Glutamatergic neuron (in vitro differentiated cells): ENCODE results near the gene GADD45GIP1. TPM values are rescaled to one million over a fixed set of nuclear protein-coding genes. Genes with fewer than 3 reads are reported as not detected.

Experiments
- DNase-seq: peaks from one replicate; pipeline ENCODE4 v3.0.0; 2022
- H3K27ac Mint-ChIP-seq: one replicate; pipeline ENCODE4 v1.8.0; 2020; ENCODE audit warnings: mild to moderate bottlenecking, mixed read lengths, inconsistent platforms; ENCODE audit not compliant: unreplicated experiment
- H3K27me3 Mint-ChIP-seq: one replicate; pipeline ENCODE4 v1.8.0; 2020; ENCODE audit warnings: mild to moderate bottlenecking, moderate library complexity, mixed read lengths, inconsistent platforms; ENCODE audit not compliant: unreplicated experiment
- H3K36me3 Mint-ChIP-seq: one replicate; pipeline ENCODE4 v1.8.0; 2020; ENCODE audit warnings: mild to moderate bottlenecking, mixed read lengths, inconsistent platforms; ENCODE audit not compliant: unreplicated experiment
- H3K4me1 Mint-ChIP-seq: one replicate; pipeline ENCODE4 v1.8.0; 2020; ENCODE audit warnings: mild to moderate bottlenecking, low read depth, mixed read lengths, inconsistent platforms; ENCODE audit not compliant: unreplicated experiment
- H3K4me3 Mint-ChIP-seq: one replicate; pipeline ENCODE4 v1.8.0; 2020; ENCODE audit warnings: mild to moderate bottlenecking, mixed read lengths, inconsistent platforms; ENCODE audit not compliant: unreplicated experiment
- H3K9me3 Mint-ChIP-seq: one replicate; pipeline ENCODE4 v1.8.0; 2020; ENCODE audit warnings: mild to moderate bottlenecking, moderate library complexity, mixed read lengths, inconsistent platforms; ENCODE audit not compliant: unreplicated experiment
- total RNA-seq: library from RNA; stranded (reverse); fragmentation: NEBNext Ultra II Directional; extraction: Animal tissue kit (Norgen Biotek cat#: 25700); gene quantifications from one replicate; pipeline ENCODE4 v1.2.1, GENCODE V29; 2021; ENCODE audit not compliant: unreplicated experiment
- TF ChIP-seq, protein P1 (sequence below): fragments of 200-600 bp; sonication (generic); IDR thresholded peaks from one replicate; pipeline ENCODE4 v1.5.0; 2021; ENCODE audit not compliant: partially characterized antibody, unreplicated experiment

Gene GADD45GIP1
- total RNA-seq, 1 donor from 2014 or later: 28.8 TPM

DNA sequence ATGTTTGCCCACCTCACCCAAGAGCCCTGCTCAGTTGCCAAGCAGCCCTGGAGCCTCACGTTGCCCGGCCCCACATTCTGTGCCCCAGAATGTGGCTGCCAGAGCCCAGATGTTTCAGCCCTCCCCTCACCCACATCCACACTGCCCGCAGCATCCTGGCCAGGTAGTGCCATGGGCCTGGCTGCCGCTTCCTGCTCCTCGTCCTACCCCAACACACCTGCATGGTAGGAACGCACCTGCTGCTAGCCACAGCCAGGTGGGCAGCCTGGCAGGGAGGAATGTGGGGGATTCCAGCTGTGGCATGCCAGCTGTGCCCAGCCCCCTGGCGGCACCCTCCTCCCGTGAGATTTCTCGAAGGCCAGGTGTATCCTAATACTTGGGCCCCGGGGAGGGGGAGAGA is 30.8 kb upstream of the GADD45GIP1 start:
- Mint-ChIP-seq H3K36me3 (peaks cover 5% of the 10 kb centered on the region), H3K4me1 (peaks cover 10% of the 10 kb centered on the region), H3K27ac (no peak overlapping the region), H3K27me3 (peaks cover 14% of the 10 kb centered on the region), H3K9me3 (peaks cover 6% of the 10 kb centered on the region), H3K4me3 (no peak overlapping the region)
- TF ChIP-seq, protein P1, sequence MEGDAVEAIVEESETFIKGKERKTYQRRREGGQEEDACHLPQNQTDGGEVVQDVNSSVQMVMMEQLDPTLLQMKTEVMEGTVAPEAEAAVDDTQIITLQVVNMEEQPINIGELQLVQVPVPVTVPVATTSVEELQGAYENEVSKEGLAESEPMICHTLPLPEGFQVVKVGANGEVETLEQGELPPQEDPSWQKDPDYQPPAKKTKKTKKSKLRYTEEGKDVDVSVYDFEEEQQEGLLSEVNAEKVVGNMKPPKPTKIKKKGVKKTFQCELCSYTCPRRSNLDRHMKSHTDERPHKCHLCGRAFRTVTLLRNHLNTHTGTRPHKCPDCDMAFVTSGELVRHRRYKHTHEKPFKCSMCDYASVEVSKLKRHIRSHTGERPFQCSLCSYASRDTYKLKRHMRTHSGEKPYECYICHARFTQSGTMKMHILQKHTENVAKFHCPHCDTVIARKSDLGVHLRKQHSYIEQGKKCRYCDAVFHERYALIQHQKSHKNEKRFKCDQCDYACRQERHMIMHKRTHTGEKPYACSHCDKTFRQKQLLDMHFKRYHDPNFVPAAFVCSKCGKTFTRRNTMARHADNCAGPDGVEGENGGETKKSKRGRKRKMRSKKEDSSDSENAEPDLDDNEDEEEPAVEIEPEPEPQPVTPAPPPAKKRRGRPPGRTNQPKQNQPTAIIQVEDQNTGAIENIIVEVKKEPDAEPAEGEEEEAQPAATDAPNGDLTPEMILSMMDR: no peak
- no peak for DNase-seq

DNA sequence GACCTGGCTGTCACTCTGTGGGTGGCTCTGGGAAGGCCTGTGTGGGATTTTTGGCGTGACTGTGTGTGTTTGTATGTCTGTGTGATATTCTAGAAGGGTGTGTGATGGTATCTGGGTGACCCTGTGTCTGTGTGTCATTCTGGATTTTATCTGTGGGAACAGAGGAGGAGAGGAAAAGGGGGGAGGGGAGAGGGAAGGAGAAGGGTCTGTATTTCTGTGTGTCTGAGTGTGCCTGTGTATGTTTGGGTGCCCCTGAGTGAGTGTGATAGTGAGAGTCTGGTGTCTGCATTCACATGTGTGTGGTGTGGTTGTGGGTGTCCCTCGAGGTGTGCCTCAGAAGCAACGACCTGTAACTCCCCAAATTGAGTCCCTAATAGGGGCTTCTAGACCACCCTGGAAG is 30.2 kb upstream of the GADD45GIP1 start:
- no peak for DNase-seq
- Mint-ChIP-seq H3K27ac (peak overlapping the region; percentile 11), H3K4me3 (no peak overlapping the region), H3K9me3 (peaks cover 6% of the 10 kb centered on the region), H3K4me1 (peaks cover 10% of the 10 kb centered on the region), H3K27me3 (peaks cover 13% of the 10 kb centered on the region), H3K36me3 (peaks cover 5% of the 10 kb centered on the region)
- TF ChIP-seq, protein P1: no peak

DNA sequence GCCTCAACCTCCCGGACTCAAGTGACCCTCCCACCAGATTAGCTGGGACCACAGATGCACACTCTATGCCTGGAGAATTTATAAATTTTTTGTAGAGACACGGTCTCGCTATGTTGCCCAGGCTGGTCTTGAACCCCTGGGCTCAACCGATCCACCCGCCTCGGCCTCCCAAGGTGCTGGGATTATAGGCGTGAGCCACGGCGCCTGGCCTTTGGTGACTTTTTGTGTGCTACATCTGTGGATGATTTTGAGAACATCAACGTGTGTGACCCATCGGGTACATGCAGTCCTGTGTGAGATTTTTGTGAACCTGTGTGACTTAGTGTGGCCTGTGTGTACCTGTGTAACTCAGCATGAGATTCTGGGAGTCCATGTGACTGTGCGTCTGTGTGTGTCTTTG is 29.7 kb upstream of the GADD45GIP1 start:
- TF ChIP-seq, protein P1: no peak
- Mint-ChIP-seq H3K9me3 (peaks cover 6% of the 10 kb centered on the region), H3K4me1 (peaks cover 10% of the 10 kb centered on the region), H3K27ac (peak overlapping the region; percentile 11), H3K4me3 (no peak overlapping the region), H3K27me3 (peaks cover 13% of the 10 kb centered on the region), H3K36me3 (peaks cover 5% of the 10 kb centered on the region)
- DNase-seq: no peak

DNA sequence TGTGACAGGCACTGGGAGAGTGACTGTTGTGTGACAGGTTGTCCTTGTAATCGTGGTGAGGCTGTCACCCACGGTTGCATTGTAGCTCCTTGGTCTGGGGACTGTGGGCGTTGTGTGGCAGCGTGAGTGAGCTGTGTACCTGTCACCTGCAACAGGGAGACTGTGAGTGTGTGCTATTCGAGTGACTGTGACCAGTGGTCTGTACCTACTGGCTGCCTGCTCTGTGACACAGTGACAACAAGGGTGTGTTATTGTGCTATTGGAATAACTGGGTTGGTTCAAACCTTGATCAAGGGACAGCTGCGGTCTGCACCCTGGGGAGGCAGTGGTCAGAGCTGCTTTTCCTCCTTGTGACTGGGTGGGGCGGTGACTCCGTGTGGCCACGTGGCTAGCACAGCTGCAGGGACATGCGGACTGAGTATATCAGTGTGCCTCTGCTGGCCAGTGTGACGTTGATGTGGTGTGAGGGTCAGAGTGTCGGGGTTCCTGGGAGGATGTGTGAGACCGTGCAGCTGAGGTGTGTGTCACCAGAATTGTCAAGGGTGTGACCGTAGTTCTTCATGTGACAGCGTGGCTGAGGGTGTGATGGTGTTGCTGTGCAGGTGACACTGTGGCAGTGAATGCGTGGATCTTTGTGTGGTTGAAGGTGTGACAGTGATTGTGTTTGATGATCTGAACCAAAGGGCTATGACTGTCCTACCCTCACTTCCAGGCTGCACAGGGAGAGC is 28.2 kb upstream of the GADD45GIP1 start:
- Mint-ChIP-seq H3K27ac (peak overlapping the region; percentile 79), H3K27me3 (peaks cover 5% of the 10 kb centered on the region), H3K4me3 (peak overlapping the region; percentile 22), H3K36me3 (no peaks in the 10 kb centered on the region), H3K9me3 (peaks cover 5% of the 10 kb centered on the region), H3K4me1 (peaks cover 10% of the 10 kb centered on the region)
- TF ChIP-seq, protein P1: no peak
- DNase-seq: peak; percentile 68

DNA sequence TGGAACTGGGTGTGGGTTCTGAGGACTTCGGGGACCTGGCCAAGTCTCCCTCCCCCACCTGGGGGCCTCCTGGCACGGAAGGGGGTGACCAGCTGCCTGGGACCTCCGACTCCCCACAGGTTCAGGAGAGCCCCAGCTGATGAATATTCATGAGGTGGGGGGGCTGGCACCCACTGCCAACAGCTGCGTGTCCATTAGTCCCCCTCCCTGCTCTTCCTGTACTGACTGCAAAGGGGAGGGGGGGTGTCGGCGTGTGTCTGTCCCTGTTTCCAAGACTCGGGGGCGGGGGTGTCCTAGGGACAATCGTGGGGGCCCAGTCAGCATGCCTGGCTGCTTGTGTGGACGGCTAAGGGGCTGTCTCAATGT is 27.6 kb upstream of the GADD45GIP1 start:
- TF ChIP-seq, protein P1: no peak
- Mint-ChIP-seq H3K36me3 (no peaks in the 10 kb centered on the region), H3K9me3 (peaks cover 5% of the 10 kb centered on the region), H3K4me1 (peaks cover 10% of the 10 kb centered on the region), H3K4me3 (peak overlapping the region; percentile 22), H3K27me3 (peaks cover 5% of the 10 kb centered on the region), H3K27ac (peak overlapping the region; percentile 79)
- DNase-seq: peak; percentile 54
